RWPE1 (cell line): ENCODE data around the gene CLIC5.
"Not testable (repeated sequence)": the region's sequence is repeated elsewhere in the genome, so short reads cannot be mapped to it uniquely, and the experiment has no call there.

Experiments used
- CTCF ChIA-PET: fragments of 350-600 bp; sonication (Branson Sonifier 250); formaldehyde crosslinking; extraction: SDS; loops from one replicate; lab custom pipeline; 2021; lab: Yijun Ruan, JAX
- POLR2A ChIA-PET: fragments of 400-600 bp; formaldehyde crosslinking; extraction: SDS; loops from one replicate; lab custom pipeline; 2020; ENCODE audit warnings: antibody characterized with exemption; ENCODE audit not compliant: low non-redundant PET; lab: Yijun Ruan, JAX
- DNase-seq: peaks from one replicate; pipeline ENCODE4 v3.0.0; 2012; ENCODE audit warnings: low spot score
- H3K27ac ChIP-seq: fragments of 450-650 bp; 2 replicates; pipeline ENCODE4 v1.5.1; 2017
- CTCF ChIP-seq: fragments of 450-650 bp; conservative IDR thresholded peaks from 2 replicates; pipeline ENCODE4 v1.5.1; 2017; ENCODE audit warnings: low read depth, mild to moderate bottlenecking

CLIC5 gene

DNA sequence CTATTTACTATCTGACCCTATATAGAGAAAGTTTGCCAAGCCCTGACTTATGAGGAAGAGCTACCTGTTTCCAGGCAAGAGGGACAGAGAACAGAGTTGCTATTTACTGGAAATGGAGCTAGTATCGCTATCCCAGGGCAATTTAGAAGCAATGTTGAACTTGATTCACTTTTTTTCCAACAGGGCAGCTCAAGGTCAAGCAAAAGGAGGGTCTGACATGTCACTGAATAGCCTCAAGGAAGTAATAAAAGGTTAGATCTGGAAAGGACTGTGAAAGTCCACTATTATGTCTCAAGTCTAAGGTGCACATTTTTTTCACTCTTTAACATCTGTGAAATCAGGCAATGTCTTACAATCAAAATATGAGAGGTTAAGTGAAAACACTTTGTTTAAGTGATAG lies 84.4 kb downstream of the CLIC5 start:
- POLR2A ChIA-PET = no interaction called here
- no peak for TF ChIP-seq CTCF
- CTCF ChIA-PET = interaction anchor here (0.6 to 1.4 kb wide), 8 partner anchors 8 to 1502 kb away, joined by 3 to 10 read pairs (median 5); no protein-coding TSS in a partner anchor
- DNase-seq = no peak
- no peak overlapping the region for H3K27ac ChIP-seq

DNA sequence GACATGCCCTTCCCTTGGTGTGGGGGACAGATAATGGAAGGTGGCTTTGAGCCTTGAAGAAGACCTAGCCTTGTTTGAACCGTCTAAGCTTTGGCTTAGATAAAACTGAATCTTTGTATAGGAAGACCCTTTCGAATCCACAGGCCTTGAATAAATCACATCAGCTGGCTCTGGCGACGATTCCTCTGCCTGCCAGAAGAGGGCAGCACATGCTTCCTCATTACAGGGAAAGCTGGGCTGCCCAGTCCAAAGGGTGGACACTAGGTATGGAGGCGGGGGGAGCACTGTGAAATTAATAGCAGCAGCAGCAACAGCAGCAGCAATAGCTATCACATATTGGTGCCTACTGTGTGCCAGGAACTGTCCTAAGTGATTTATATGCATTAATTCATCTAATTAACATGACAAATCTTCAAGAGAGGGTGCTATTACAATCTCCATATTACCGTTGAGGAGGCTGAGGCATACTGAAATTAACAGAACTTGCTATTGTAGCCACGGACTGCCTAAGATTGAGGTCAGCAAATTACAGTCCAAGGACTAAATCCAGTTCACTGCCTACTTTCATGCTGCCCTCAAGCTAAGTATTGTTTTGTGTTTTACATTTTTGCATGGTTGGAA lies 85.1 kb downstream of the CLIC5 start:
- H3K27ac ChIP-seq = no peak overlapping the region
- TF ChIP-seq CTCF = peak; percentile 92
- DNase-seq = peak; percentile 73
- POLR2A ChIA-PET = no interaction called here
- CTCF ChIA-PET = interaction anchor here (0.5 to 1.4 kb wide), 18 partner anchors 9 to 1502 kb away, joined by 3 to 10 read pairs (median 4); no protein-coding TSS in a partner anchor

DNA sequence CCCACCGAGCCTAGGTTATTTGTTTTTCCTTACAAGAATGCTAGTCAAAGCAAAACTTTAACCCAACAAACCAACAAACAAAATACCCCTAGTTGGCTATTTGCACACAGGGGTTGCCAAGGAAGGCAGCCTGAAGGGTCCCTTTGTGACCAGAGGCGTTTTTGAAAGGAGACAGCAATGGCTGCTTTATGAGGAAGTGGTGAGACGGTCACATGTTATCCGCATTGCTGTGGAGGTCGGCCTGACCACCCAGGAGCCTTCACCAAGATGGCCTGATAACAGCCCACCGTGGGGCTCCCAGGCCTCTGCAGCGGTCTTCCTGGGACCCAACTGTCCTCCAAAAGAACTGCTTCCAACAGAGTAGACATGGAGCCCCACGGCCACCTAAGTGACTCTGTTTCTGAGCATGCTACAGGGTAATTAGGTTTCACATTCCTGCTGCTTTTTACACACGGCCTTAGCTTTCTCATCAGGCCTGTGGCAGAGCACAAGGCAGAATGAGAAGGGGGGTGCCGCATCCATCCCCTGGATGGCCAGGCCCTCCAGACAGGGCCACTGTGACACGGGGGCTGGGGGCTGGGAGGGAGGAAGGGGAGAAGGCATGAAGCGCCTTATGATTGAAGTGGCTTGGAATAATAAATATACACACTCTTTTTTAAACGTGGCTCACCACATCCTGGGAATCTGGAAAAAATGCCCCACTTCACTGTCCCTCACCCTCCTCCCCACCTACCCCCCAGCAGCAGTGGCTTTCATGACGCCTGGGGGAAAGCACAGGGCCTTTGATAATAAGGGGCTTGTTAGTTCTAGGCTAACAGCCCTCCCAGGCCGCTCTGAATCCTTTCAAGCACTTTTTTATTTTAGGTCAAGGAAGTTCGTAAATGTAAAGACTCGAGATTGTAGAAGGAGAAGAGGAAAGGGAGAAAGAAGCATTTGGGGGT lies 86.0 kb downstream of the CLIC5 start:
- DNase-seq = no peak
- no peak for TF ChIP-seq CTCF
- no peak overlapping the region for H3K27ac ChIP-seq
- POLR2A ChIA-PET = no interaction called here
- CTCF ChIA-PET = interaction anchor here (0.5 to 1.4 kb wide), 13 partner anchors 10 to 1440 kb away, joined by 3 to 10 read pairs (median 4); no protein-coding TSS in a partner anchor

DNA sequence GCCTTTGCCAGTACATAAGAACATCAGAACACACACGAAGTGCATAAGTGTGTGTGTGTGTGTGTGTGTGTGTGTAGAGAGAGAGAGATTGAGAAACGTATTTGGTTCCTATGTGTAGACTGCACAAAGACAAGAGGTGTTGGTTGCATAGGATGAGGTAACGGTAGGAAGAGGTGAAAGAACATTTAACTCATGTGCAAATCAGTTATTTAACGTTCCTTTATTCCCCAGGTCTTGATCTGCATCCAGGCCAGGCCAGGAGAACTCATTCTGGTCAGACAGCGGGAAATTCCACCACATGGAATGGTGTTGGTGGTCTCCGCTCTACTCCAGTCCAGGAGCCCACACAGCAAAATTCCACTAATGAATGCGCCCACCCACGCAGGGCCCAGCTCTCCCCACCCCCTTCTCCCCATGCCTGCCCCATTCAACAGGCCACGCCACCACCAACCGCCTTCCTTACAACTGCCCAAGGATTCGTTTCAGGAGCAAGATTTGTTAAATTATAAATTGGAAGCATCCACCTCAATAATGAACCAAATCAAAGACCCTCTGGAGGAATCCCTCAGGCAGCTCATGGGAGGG lies 86.8 kb downstream of the CLIC5 start:
- CTCF ChIA-PET = interaction anchor here (1.2 kb wide), 1 partner anchor 1273 kb away, joined by 3 read pairs; no protein-coding TSS in a partner anchor

GRCh38 chr6:45927421-45928320 lies 88.0 kb downstream of the CLIC5 start:
- H3K27ac ChIP-seq = no peak overlapping the region
- CTCF ChIA-PET = interaction anchor here (0.6 to 1.2 kb wide), 4 partner anchors 95 to 1272 kb away, joined by 3 to 6 read pairs (median 3); no protein-coding TSS in a partner anchor
- POLR2A ChIA-PET = no interaction called here
- no peak for TF ChIP-seq CTCF
- DNase-seq = no peak

More for the DNA sequence above, 86.8 kb downstream of the CLIC5 start:
- POLR2A ChIA-PET = no interaction called here
- TF ChIP-seq CTCF = no peak
- H3K27ac ChIP-seq = no peak overlapping the region
- DNase-seq = no peak

GRCh38 chr6:45926423-45926822 lies 89.2 kb downstream of the CLIC5 start:
- CTCF ChIA-PET, H3K27ac ChIP-seq, POLR2A ChIA-PET, DNase-seq: not testable (repeated sequence)
